ENCODE measurements around the gene TUT4.
"Not testable (repeated sequence)": the region's sequence is repeated elsewhere in the genome, so short reads cannot be mapped to it uniquely, and the experiment has no call there.

TUT4 gene

DNA sequence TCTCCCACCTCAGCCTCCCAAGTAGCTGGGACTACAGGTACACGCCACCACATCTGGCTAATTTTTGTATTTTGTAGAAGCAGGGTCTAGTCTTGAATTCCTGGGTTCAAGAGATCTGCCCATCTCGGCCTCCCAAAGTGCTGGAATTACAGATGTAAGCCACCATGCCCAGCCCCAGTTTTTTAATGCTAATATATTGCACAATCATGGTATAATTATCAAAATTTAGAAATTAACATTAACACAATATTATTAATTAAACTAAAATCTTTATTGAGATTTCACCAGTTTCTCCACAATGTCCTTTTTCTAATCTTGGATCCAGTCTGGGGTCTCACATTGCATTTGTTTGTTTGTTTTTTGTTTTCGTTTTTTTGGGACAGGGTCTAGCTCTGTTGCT, 27.4 kb upstream of the TUT4 start:
- Histone ChIP-seq H3K79me2 (ENCODE audit: low read length) (no peaks in the 10 kb centered on the region), H3K9ac (ENCODE audit: low read length) (no peak overlapping the region), H4K20me1 (ENCODE audit: insufficient read depth, low read length) (no peaks in the 10 kb centered on the region), H3K27ac (ENCODE audit: low read length) (no peak overlapping the region), H3K36me3 (replicated peaks; ENCODE audit: low read depth, low read length) (no peaks in the 10 kb centered on the region), H3K27me3 (ENCODE audit: low read depth, low read length) (no peaks in the 10 kb centered on the region), H3K9me3 (ENCODE audit: insufficient read depth, low read length) (no peaks in the 10 kb centered on the region), H3K4me2 (ENCODE audit: low read length) (no peak overlapping the region), H2AFZ (ENCODE audit: low read depth, low read length) (no peak overlapping the region), H3K4me3 (ENCODE audit: low read length) (no peak overlapping the region), H3K4me1 (ENCODE audit: low read length) (no peaks in the 10 kb centered on the region)
- TF ChIP-seq EZH2phosphoT487 (IDR thresholded peaks at IDR 0.05; ENCODE audit: low read depth): no peak
- TF ChIP-seq, protein P1, sequence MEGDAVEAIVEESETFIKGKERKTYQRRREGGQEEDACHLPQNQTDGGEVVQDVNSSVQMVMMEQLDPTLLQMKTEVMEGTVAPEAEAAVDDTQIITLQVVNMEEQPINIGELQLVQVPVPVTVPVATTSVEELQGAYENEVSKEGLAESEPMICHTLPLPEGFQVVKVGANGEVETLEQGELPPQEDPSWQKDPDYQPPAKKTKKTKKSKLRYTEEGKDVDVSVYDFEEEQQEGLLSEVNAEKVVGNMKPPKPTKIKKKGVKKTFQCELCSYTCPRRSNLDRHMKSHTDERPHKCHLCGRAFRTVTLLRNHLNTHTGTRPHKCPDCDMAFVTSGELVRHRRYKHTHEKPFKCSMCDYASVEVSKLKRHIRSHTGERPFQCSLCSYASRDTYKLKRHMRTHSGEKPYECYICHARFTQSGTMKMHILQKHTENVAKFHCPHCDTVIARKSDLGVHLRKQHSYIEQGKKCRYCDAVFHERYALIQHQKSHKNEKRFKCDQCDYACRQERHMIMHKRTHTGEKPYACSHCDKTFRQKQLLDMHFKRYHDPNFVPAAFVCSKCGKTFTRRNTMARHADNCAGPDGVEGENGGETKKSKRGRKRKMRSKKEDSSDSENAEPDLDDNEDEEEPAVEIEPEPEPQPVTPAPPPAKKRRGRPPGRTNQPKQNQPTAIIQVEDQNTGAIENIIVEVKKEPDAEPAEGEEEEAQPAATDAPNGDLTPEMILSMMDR (IDR thresholded peaks at IDR 0.05; ENCODE audit: low read depth, low read length): no peak

DNA sequence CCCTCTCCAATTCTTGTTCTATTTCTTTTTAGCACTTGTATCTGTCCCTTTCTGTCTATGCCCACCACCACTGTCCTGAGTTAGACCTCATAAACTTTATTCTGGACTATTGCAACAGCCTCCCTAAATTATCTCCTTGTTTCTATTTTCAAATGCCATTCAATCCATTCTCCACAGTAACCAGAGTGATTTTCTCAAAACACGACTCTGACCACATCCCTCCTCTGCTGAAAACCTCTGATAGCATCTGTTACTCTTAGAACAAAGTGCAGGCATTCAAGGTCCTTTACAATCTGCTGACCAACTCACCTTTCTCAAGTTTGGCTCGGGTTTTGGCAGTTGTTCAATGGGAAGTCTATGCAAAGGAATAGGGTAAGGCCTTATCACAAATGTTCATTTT, 26.5 kb upstream of the TUT4 start:
- no peaks in the 10 kb centered on the region for H3K27me3 ChIP-seq (ENCODE audit: low read depth, low read length)
- H3K9me3 ChIP-seq (ENCODE audit: insufficient read depth, low read length): no peaks in the 10 kb centered on the region
- H3K9ac ChIP-seq (ENCODE audit: low read length): no peak overlapping the region
- H3K4me2 ChIP-seq (ENCODE audit: low read length): no peak overlapping the region
- H3K27ac ChIP-seq (ENCODE audit: low read length): no peak overlapping the region
- no peaks in the 10 kb centered on the region for H3K79me2 ChIP-seq (ENCODE audit: low read length)
- H3K4me3 ChIP-seq (ENCODE audit: low read length): no peak overlapping the region
- no peak overlapping the region for H2AFZ ChIP-seq (ENCODE audit: low read depth, low read length)
- no peaks in the 10 kb centered on the region for H4K20me1 ChIP-seq (ENCODE audit: insufficient read depth, low read length)
- no peak for TF ChIP-seq EZH2phosphoT487 (IDR thresholded peaks at IDR 0.05; ENCODE audit: low read depth)
- TF ChIP-seq, protein P1 (IDR thresholded peaks at IDR 0.05; ENCODE audit: low read depth, low read length): no peak
- no peaks in the 10 kb centered on the region for H3K4me1 ChIP-seq (ENCODE audit: low read length)
- H3K36me3 ChIP-seq (replicated peaks; ENCODE audit: low read depth, low read length): no peaks in the 10 kb centered on the region

DNA sequence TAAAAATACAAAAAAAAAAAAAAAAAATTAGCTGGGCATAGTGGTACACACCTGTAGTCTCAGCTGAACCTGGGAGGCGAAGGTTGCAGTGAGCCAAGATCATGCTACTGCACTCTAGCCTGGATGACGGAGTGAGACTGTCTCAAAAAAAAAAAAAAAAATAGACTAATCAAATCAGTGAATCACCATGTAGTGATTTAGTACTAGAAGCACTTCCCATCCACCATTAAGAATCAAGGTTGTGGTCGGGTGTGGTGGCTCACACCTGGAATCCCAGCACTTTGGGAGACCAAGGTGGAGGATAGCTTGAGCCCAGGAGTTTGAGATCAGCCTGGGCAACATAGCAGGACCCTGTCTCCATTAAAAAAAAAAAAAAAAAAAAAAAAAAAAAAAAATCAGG, 25.2 kb upstream of the TUT4 start:
- not testable (repeated sequence) for H3K4me1 ChIP-seq (ENCODE audit: low read length); H3K4me2 ChIP-seq (ENCODE audit: low read length); H3K27me3 ChIP-seq (ENCODE audit: low read depth, low read length); H2AFZ ChIP-seq (ENCODE audit: low read depth, low read length); H3K4me3 ChIP-seq (ENCODE audit: low read length); H4K20me1 ChIP-seq (ENCODE audit: insufficient read depth, low read length); H3K36me3 ChIP-seq (replicated peaks; ENCODE audit: low read depth, low read length); H3K9ac ChIP-seq (ENCODE audit: low read length); H3K9me3 ChIP-seq (ENCODE audit: insufficient read depth, low read length); H3K27ac ChIP-seq (ENCODE audit: low read length); H3K79me2 ChIP-seq (ENCODE audit: low read length)

DNA sequence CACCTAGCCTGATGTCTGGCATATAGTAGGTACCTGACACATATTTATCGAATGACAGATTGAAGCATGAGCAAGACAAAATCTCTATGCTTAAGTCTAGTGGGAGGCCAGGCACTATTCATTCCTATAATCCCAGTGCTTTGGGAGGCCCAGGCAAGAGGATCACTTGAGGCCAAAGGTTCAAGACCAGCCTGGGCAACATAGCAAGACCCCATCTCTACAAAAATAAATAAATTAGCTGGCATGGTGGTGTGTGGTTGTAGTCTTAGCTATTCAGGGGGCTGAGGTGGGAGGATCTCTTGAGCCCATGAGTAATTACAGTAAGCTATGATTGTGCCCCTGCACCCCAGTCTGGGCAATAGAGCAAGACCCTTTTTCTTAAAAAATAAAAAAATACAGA, 23.2 kb upstream of the TUT4 start:
- TF ChIP-seq, protein P1 (IDR thresholded peaks at IDR 0.05; ENCODE audit: low read depth, low read length): no peak
- TF ChIP-seq EZH2phosphoT487 (IDR thresholded peaks at IDR 0.05; ENCODE audit: low read depth): no peak
- H3K9ac ChIP-seq (ENCODE audit: low read length): no peak overlapping the region
- no peaks in the 10 kb centered on the region for H3K9me3 ChIP-seq (ENCODE audit: insufficient read depth, low read length)
- H3K27me3 ChIP-seq (ENCODE audit: low read depth, low read length): no peaks in the 10 kb centered on the region
- no peak overlapping the region for H3K4me2 ChIP-seq (ENCODE audit: low read length)
- no peak overlapping the region for H3K4me3 ChIP-seq (ENCODE audit: low read length)
- H3K79me2 ChIP-seq (ENCODE audit: low read length): no peaks in the 10 kb centered on the region
- no peak overlapping the region for H3K27ac ChIP-seq (ENCODE audit: low read length)
- H3K4me1 ChIP-seq (ENCODE audit: low read length): no peaks in the 10 kb centered on the region
- no peak overlapping the region for H2AFZ ChIP-seq (ENCODE audit: low read depth, low read length)
- no peaks in the 10 kb centered on the region for H4K20me1 ChIP-seq (ENCODE audit: insufficient read depth, low read length)
- H3K36me3 ChIP-seq (replicated peaks; ENCODE audit: low read depth, low read length): no peaks in the 10 kb centered on the region

DNA sequence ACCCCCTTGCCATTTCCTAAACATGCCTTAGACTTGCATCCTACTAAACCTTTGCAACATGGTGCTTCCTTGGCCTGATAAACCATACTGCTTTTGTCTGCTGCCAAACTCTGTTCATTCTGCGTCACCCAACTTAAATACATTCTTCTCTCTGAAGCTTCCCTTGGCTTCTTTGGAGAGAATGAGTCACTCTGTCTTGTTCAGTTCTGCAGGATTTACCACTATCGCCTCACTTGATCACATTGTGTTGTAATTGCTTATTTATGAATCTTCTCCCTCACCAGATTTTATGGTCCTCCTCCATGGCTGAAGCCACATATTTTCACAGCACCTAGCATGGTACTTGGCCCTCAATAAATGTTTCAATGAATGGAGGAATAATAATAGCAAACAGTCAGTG, 21.7 kb upstream of the TUT4 start:
- no peaks in the 10 kb centered on the region for H4K20me1 ChIP-seq (ENCODE audit: insufficient read depth, low read length)
- H3K27ac ChIP-seq (ENCODE audit: low read length): no peak overlapping the region
- no peaks in the 10 kb centered on the region for H3K36me3 ChIP-seq (replicated peaks; ENCODE audit: low read depth, low read length)
- H2AFZ ChIP-seq (ENCODE audit: low read depth, low read length): no peak overlapping the region
- TF ChIP-seq, protein P1 (IDR thresholded peaks at IDR 0.05; ENCODE audit: low read depth, low read length): no peak
- no peak overlapping the region for H3K4me3 ChIP-seq (ENCODE audit: low read length)
- no peaks in the 10 kb centered on the region for H3K79me2 ChIP-seq (ENCODE audit: low read length)
- H3K9ac ChIP-seq (ENCODE audit: low read length): no peak overlapping the region
- H3K9me3 ChIP-seq (ENCODE audit: insufficient read depth, low read length): no peaks in the 10 kb centered on the region
- H3K4me1 ChIP-seq (ENCODE audit: low read length): peaks cover 4% of the 10 kb centered on the region
- H3K4me2 ChIP-seq (ENCODE audit: low read length): no peak overlapping the region
- no peaks in the 10 kb centered on the region for H3K27me3 ChIP-seq (ENCODE audit: low read depth, low read length)

Data from OCI-LY3 (cell line).